Body of pancreas (tissue), 4 donors: Measurements from ENCODE around the gene GOLGA6L10. TPM values are rescaled to one million over a fixed set of nuclear protein-coding genes. Genes with fewer than 3 reads are reported as not detected.
A peak's percentile ranks its signal among the peaks of the same experiment; 100 is the strongest.

ENCODE experiments used
- ATAC-seq: fragments of 150-250 bp; one replicate; pipeline ENCODE4 v1.9.1; 2016
- DNase-seq, 4 donors: peaks; one replicate each; pipeline ENCODE4 v3.0.0-alpha.2; 2019
- H3K27ac ChIP-seq, 4 donors: fragments of 200-600 bp; sonication (generic); 1 replicate in 3 of 4; 2 replicates in 1 of 4; pipeline versions ENCODE4 v1.5.1 to v1.6.1; 2016 to 2019; ENCODE audit warnings: mild to moderate bottlenecking in 1 of 4, mixed read lengths in 1 of 4, moderate library complexity in 1 of 4
- H3K27me3 ChIP-seq, 2 donors: fragments of 200-600 bp; sonication (generic); one replicate each; pipeline ENCODE4 v1.6.0; 2016; ENCODE audit warnings: mild to moderate bottlenecking in 1 of 2
- H3K36me3 ChIP-seq, 2 donors: fragments of 200-600 bp; sonication (generic); replicated peaks in 1 of 2; 2 replicates each; pipeline ENCODE4 v1.5.1; 2016; ENCODE audit warnings: low read depth in 2 of 2; ENCODE audit not compliant: insufficient read depth in 1 of 2
- H3K4me1 ChIP-seq: fragments of 200-600 bp; sonication (generic); one replicate; pipeline ENCODE4 v1.6.0; 2016
- H3K4me3 ChIP-seq, 2 donors: fragments of 200-600 bp; sonication (generic); 1 replicate in 1 of 2; 2 replicates in 1 of 2; pipeline ENCODE4 v1.5.1; 2016 to 2019
- H3K9me3 ChIP-seq, 3 donors: fragments of 200-600 bp; sonication (generic); 1 replicate in 2 of 3; 2 replicates in 1 of 3; pipeline ENCODE4 v1.5.1; 2016
- CTCF ChIP-seq, 7 experiments: fragments of 450-650 bp in 4 of 7; fragments of 200-600 bp in 3 of 7; sonication (generic) in 3 of 7; IDR thresholded peaks; one replicate each; pipeline ENCODE4 v1.5.1; 2016 to 2019; ENCODE audit warnings: antibody characterized with exemption in 7 of 7
- POLR2A ChIP-seq, 3 donors: fragments of 450-650 bp; IDR thresholded peaks; one replicate each; pipeline ENCODE4 v1.6.1; 2016; ENCODE audit warnings: antibody characterized with exemption in 3 of 3, mild to moderate bottlenecking in 2 of 3
- WGBS, 2 donors: methylation state at CpG; one replicate each; pipeline ENCODE4 v1.1.5; 2017; 5-methylcytosine and 5-hydroxymethylcytosine counted together
- intact Hi-C: fragments of 100-400 bp; cut with DNase I; formaldehyde crosslinking; loops from one replicate; pipeline ENCODE4 v1.15.1; 2023
- total RNA-seq, 2 donors: library from RNA; depleted of rRNA; stranded (reverse); fragments of >200 nt; gene quantifications; one replicate each; pipeline ENCODE4 v1.1.0, GENCODE V29; 2016

The GOLGA6L10 gene
- total RNA-seq, 2 donors from 2014 or later, result 2.9 to 10.2 TPM

GRCh38 chr15:82298520-82298919 lies 50.8 kb downstream of the GOLGA6L10 start:
- WGBS, 2 donors, result 40 to 50% methylated on average over 14 to 44 of the region's 44 CpGs
- DNase-seq (peak in 1 of 4 donors; percentile 14), ATAC-seq (peak; percentile 21)
- H3K27ac ChIP-seq, result no peak overlapping the region
- H3K36me3 ChIP-seq, result no peaks in the 10 kb centered on the region
- H3K9me3 ChIP-seq, result no peaks in the 10 kb centered on the region
- no peaks in the 10 kb centered on the region for H3K4me1 ChIP-seq
- no peaks in the 10 kb centered on the region for H3K27me3 ChIP-seq
- intact Hi-C loops, result no loop called here
- no peak for TF ChIP-seq POLR2A (IDR thresholded peaks at IDR 0.05)
- TF ChIP-seq CTCF (IDR thresholded peaks at IDR 0.05), result no peak
- H3K4me3 ChIP-seq, result no peak overlapping the region

GRCh38 chr15:82298032-82298431 lies 51.2 kb downstream of the GOLGA6L10 start:
- intact Hi-C loops, result no loop called here
- no peaks in the 10 kb centered on the region for H3K4me1 ChIP-seq
- 91 to 94% methylated on average over 12 to 13 of the region's 13 CpGs for WGBS, 2 donors
- no peak overlapping the region for H3K4me3 ChIP-seq
- TF ChIP-seq POLR2A (IDR thresholded peaks at IDR 0.05) (no peak), CTCF (IDR thresholded peaks at IDR 0.05) (no peak)
- no peaks in the 10 kb centered on the region for H3K27me3 ChIP-seq
- DNase-seq (no peak), ATAC-seq (no peak)
- no peak overlapping the region for H3K27ac ChIP-seq
- H3K36me3 ChIP-seq, result no peaks in the 10 kb centered on the region
- no peaks in the 10 kb centered on the region for H3K9me3 ChIP-seq

GRCh38 chr15:82297546-82297945 lies 51.7 kb downstream of the GOLGA6L10 start:
- Histone ChIP-seq H3K4me3 (no peak overlapping the region), H3K27ac (no peak overlapping the region), H3K9me3 (no peaks in the 10 kb centered on the region), H3K27me3 (no peaks in the 10 kb centered on the region), H3K36me3 (no peaks in the 10 kb centered on the region), H3K4me1 (no peaks in the 10 kb centered on the region)
- ATAC-seq, result no peak
- no peak for DNase-seq
- 84 to 87% methylated on average over 5 of the region's 5 CpGs for WGBS, 2 donors
- intact Hi-C loops, result no loop called here
- TF ChIP-seq POLR2A (IDR thresholded peaks at IDR 0.05) (no peak), CTCF (IDR thresholded peaks at IDR 0.05) (no peak)

GRCh38 chr15:82294061-82294690 lies 55.1 kb downstream of the GOLGA6L10 start:
- H3K36me3 ChIP-seq, result no peaks in the 10 kb centered on the region
- H3K9me3 ChIP-seq, result no peaks in the 10 kb centered on the region
- intact Hi-C loops, result no loop called here
- 61 to 64% methylated on average over 8 to 11 of the region's 11 CpGs for WGBS, 2 donors
- H3K4me1 ChIP-seq, result no peaks in the 10 kb centered on the region
- H3K4me3 ChIP-seq, result no peak overlapping the region
- ATAC-seq (no peak), DNase-seq (no peak)
- TF ChIP-seq CTCF (IDR thresholded peaks at IDR 0.05) (no peak), POLR2A (IDR thresholded peaks at IDR 0.05) (no peak)
- no peaks in the 10 kb centered on the region for H3K27me3 ChIP-seq
- H3K27ac ChIP-seq, result no peak overlapping the region

GRCh38 chr15:82292271-82292670 lies 57.0 kb downstream of the GOLGA6L10 start:
- DNase-seq (no peak), ATAC-seq (no peak)
- H3K27me3 ChIP-seq, result no peaks in the 10 kb centered on the region
- no peaks in the 10 kb centered on the region for H3K9me3 ChIP-seq
- intact Hi-C loops, result no loop called here
- H3K4me3 ChIP-seq, result no peak overlapping the region
- no peaks in the 10 kb centered on the region for H3K4me1 ChIP-seq
- TF ChIP-seq CTCF (IDR thresholded peaks at IDR 0.05) (no peak), POLR2A (IDR thresholded peaks at IDR 0.05) (no peak)
- no peak overlapping the region for H3K27ac ChIP-seq
- H3K36me3 ChIP-seq, result no peaks in the 10 kb centered on the region
- 86% methylated on average over 5 of the region's 5 CpGs for WGBS, 2 donors
